ENCODE results near the gene GPD2.
"Not testable (repeated sequence)": the region's sequence is repeated elsewhere in the genome, so short reads cannot be mapped to it uniquely, and the experiment has no call there.

GPD2 gene

DNA sequence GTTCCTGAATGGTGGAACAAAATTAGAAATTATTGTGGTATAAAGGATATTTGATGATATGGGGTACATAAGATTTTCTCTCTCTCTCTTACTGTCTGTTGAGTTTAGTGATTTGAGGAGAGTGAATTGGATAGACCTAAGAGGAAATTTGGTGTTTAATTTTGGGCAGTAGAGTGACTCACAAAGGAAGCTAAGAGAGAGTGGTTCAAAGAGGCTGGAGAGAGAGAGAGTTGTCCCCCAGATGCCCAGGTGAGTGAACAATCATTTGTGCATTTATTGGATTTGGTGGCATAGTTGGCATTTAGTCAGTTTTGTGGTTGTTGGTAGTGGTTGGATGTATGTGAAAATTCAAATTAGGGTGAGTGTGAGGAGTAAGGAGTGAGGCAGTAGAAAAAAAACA is 56.8 kb downstream of the GPD2 start:
- Histone ChIP-seq H3K4me1 (ENCODE audit: control insufficient read depth, insufficient read depth, low read length, unreplicated experiment) (no peaks in the 10 kb centered on the region), H3K79me2 (ENCODE audit: control insufficient read depth, insufficient read depth, low read length, unreplicated experiment) (peaks cover 38% of the 10 kb centered on the region), H3K27me3 (ENCODE audit: insufficient read depth, low read length) (no peaks in the 10 kb centered on the region), H3K4me3 (ENCODE audit: low read depth, low read length) (no peak overlapping the region), H2AFZ (ENCODE audit: low read length, unreplicated experiment) (no peak overlapping the region), H3K36me3 (ENCODE audit: insufficient read depth, low read length) (peaks cover 2% of the 10 kb centered on the region; the same call in 1 of the 2 replicates), H3K27ac (ENCODE audit: low read depth, low read length) (no peak overlapping the region)

DNA sequence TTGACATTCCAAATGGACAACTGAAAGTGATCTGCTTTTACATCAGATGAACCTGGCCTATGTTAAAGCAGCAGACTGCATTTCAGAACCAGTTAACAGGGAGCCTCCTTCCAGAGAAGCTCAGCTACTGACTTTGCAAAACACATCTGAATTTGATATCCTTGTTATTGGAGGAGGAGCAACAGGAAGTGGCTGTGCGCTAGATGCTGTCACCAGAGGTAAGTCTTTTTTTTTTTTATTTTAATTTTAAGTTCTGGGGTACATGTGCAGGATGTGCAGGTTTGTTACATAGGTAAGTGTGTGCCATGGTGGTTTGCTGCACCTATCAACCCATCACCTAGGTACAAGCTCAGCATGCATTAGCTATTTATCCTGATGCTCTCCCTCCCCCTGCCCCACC is 59.8 kb downstream of the GPD2 start:
- H3K36me3 ChIP-seq (ENCODE audit: insufficient read depth, low read length); H3K4me3 ChIP-seq (ENCODE audit: low read depth, low read length); H3K27ac ChIP-seq (ENCODE audit: low read depth, low read length); H3K4me1 ChIP-seq (ENCODE audit: control insufficient read depth, insufficient read depth, low read length, unreplicated experiment); H2AFZ ChIP-seq (ENCODE audit: low read length, unreplicated experiment); H3K27me3 ChIP-seq (ENCODE audit: insufficient read depth, low read length): not testable (repeated sequence)
- H3K79me2 ChIP-seq (ENCODE audit: control insufficient read depth, insufficient read depth, low read length, unreplicated experiment) = peaks cover 24% of the 10 kb centered on the region

DNA sequence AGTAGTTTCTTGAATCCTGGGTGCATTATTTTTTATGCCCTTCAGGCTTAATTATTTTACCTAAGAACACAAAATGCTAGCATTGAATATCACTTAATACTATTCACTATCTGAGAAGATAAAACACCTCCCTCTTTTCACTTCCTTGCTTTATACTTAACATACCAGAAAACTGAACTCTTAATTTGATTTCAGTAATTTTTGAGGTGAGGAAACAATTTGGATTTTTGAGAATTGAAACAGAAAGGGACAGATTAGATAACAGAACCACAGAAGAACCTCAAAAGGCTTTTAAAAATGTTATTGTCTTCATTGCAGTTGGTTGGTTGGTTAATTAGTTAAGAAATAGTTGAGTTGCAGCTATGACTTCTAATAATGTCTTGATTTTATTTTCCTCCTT is 69.5 kb downstream of the GPD2 start:
- Histone ChIP-seq H3K4me3 (ENCODE audit: low read depth, low read length) (no peak overlapping the region), H3K36me3 (ENCODE audit: insufficient read depth, low read length) (no peaks in the 10 kb centered on the region), H3K4me1 (ENCODE audit: control insufficient read depth, insufficient read depth, low read length, unreplicated experiment) (no peaks in the 10 kb centered on the region), H2AFZ (ENCODE audit: low read length, unreplicated experiment) (no peak overlapping the region), H3K27me3 (ENCODE audit: insufficient read depth, low read length) (no peaks in the 10 kb centered on the region), H3K27ac (ENCODE audit: low read depth, low read length) (no peak overlapping the region), H3K79me2 (ENCODE audit: control insufficient read depth, insufficient read depth, low read length, unreplicated experiment) (no peaks in the 10 kb centered on the region)

DNA sequence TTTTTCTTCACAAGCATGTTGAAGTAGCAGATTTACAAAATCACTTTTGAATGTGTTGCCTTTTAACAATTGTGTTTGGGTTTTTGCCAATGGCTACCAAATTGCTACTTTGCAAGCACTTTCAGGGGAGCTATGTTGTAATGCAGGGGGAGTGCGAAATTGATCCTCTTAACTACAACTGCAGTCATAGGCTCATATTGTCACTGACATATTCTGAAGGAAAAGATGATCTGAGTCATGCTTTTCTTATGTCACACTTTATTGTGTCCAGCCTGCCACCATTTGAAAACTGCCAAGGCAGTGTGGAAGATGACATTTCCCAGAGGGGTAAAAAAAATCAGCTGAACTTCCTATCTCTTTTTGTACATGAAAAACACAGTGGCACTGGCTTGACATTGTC is 74.9 kb downstream of the GPD2 start:
- Histone ChIP-seq H3K27me3 (ENCODE audit: insufficient read depth, low read length) (no peaks in the 10 kb centered on the region), H3K79me2 (ENCODE audit: control insufficient read depth, insufficient read depth, low read length, unreplicated experiment) (no peaks in the 10 kb centered on the region), H3K4me1 (ENCODE audit: control insufficient read depth, insufficient read depth, low read length, unreplicated experiment) (no peaks in the 10 kb centered on the region), H2AFZ (ENCODE audit: low read length, unreplicated experiment) (no peak overlapping the region), H3K4me3 (ENCODE audit: low read depth, low read length) (no peak overlapping the region), H3K36me3 (ENCODE audit: insufficient read depth, low read length) (peaks cover 7% of the 10 kb centered on the region), H3K27ac (ENCODE audit: low read depth, low read length) (no peak overlapping the region)

DNA sequence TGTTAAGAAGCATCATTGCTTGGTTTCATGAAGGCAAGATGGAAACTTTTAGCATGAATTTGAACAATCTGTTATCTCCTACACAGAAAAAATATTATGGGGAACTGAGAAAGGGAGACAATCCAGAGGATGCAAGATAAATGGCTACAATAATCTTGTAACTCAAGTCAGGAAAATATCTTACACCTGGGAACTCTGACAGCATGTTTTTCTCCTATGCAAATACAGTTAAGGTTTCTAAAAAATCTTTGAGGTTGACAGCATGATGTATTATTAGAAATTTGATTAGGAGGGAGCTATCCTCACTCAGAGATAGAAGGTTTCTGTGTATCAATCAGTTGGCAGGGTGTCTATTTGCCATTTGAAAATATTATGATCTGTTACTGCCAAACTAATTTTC is 75.6 kb downstream of the GPD2 start:
- H3K4me1 ChIP-seq (ENCODE audit: control insufficient read depth, insufficient read depth, low read length, unreplicated experiment) = no peaks in the 10 kb centered on the region
- H3K79me2 ChIP-seq (ENCODE audit: control insufficient read depth, insufficient read depth, low read length, unreplicated experiment) = no peaks in the 10 kb centered on the region
- H3K36me3 ChIP-seq (ENCODE audit: insufficient read depth, low read length) = peaks cover 7% of the 10 kb centered on the region
- no peak overlapping the region for H2AFZ ChIP-seq (ENCODE audit: low read length, unreplicated experiment)
- H3K4me3 ChIP-seq (ENCODE audit: low read depth, low read length) = no peak overlapping the region
- H3K27me3 ChIP-seq (ENCODE audit: insufficient read depth, low read length) = no peaks in the 10 kb centered on the region
- no peak overlapping the region for H3K27ac ChIP-seq (ENCODE audit: low read depth, low read length)

DNA sequence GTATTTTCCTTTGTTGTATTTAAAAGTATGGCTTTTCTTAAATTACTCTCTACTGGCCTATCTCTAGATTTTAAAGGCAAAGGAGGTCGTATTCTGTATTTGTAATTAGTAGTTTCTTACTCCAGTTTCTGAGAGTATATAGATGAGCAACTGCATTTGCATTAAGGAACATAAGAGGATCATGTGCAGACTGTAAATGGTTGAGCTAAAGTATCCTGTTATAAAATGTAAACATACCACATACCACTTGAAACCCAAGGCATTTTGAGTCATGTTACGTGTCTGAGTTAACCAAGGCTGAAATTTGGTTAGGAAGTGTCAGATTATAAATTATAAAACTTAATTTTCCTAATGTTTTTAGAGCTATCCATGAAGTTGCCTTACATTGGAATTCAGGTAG is 76.3 kb downstream of the GPD2 start:
- H2AFZ ChIP-seq (ENCODE audit: low read length, unreplicated experiment) = no peak overlapping the region
- H3K4me3 ChIP-seq (ENCODE audit: low read depth, low read length) = no peak overlapping the region
- H3K4me1 ChIP-seq (ENCODE audit: control insufficient read depth, insufficient read depth, low read length, unreplicated experiment) = no peaks in the 10 kb centered on the region
- H3K79me2 ChIP-seq (ENCODE audit: control insufficient read depth, insufficient read depth, low read length, unreplicated experiment) = no peaks in the 10 kb centered on the region
- no peak overlapping the region for H3K27ac ChIP-seq (ENCODE audit: low read depth, low read length)
- no peaks in the 10 kb centered on the region for H3K27me3 ChIP-seq (ENCODE audit: insufficient read depth, low read length)
- H3K36me3 ChIP-seq (ENCODE audit: insufficient read depth, low read length) = peaks cover 7% of the 10 kb centered on the region

DNA sequence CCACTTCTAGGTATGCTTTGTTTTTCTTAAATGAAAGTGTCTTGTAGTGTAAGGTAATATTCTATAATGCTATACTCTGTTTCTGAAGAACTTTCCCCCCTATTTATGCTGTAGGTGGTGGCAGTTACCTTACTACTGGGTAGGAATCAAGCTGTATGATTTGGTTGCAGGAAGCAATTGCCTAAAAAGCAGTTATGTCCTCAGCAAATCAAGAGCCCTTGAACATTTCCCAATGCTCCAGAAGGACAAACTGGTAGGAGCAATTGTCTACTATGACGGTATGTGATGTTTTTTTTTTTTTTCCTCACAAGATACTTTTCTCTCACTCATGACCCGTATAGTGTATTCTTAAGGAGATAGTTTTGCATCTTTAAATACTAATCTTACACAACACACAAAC is 77.0 kb downstream of the GPD2 start:
- Histone ChIP-seq H3K79me2 (ENCODE audit: control insufficient read depth, insufficient read depth, low read length, unreplicated experiment) (no peaks in the 10 kb centered on the region), H3K4me3 (ENCODE audit: low read depth, low read length) (no peak overlapping the region), H2AFZ (ENCODE audit: low read length, unreplicated experiment) (no peak overlapping the region), H3K27ac (ENCODE audit: low read depth, low read length) (no peak overlapping the region), H3K4me1 (ENCODE audit: control insufficient read depth, insufficient read depth, low read length, unreplicated experiment) (no peaks in the 10 kb centered on the region), H3K36me3 (ENCODE audit: insufficient read depth, low read length) (peaks cover 12% of the 10 kb centered on the region), H3K27me3 (ENCODE audit: insufficient read depth, low read length) (no peaks in the 10 kb centered on the region)

DNA sequence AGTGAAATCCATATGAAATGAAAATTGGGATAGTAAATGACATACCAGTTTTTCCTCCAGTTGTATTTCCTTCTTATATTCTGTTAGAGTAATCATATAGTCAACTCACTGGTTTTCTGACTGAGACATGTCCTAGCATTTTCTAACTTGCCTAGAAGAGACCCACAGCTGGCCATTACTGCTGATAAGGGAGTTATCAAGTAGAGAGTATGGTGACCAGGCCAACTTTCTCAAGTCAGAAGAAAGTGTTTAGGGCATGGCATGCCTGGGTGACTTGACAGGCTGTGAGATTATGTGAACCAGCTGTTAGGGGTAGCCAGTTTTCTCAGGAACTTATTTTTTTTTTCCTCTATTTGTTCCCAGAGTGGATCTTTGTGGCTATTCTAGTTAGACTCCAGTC is 81.2 kb downstream of the GPD2 start:
- Histone ChIP-seq H3K79me2 (ENCODE audit: control insufficient read depth, insufficient read depth, low read length, unreplicated experiment) (no peaks in the 10 kb centered on the region), H3K27me3 (ENCODE audit: insufficient read depth, low read length) (no peaks in the 10 kb centered on the region), H3K36me3 (ENCODE audit: insufficient read depth, low read length) (peaks cover 28% of the 10 kb centered on the region), H3K4me3 (ENCODE audit: low read depth, low read length) (no peak overlapping the region), H2AFZ (ENCODE audit: low read length, unreplicated experiment) (no peak overlapping the region), H3K4me1 (ENCODE audit: control insufficient read depth, insufficient read depth, low read length, unreplicated experiment) (no peaks in the 10 kb centered on the region), H3K27ac (ENCODE audit: low read depth, low read length) (no peak overlapping the region)

DNA sequence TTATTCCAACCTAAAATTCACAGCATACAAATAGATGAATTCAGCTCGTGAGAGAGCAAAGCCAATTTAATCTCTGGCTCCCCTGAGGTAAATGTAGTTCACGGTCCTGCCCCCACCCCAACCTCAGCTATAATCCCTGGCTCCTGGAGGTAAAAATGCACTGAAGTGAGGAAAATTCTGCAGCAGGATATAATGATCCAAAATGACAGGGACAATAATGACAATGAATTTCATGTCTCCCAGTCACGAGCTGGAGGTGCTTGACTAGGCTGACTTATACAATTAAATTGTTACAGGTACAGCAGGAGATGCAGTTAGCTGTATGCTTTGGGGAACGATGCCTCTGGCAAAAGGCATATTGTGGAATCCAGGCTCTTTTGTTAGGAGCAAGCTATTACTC is 82.0 kb downstream of the GPD2 start:
- Histone ChIP-seq H3K27ac (ENCODE audit: low read depth, low read length) (no peak overlapping the region), H3K4me3 (ENCODE audit: low read depth, low read length) (no peak overlapping the region), H3K27me3 (ENCODE audit: insufficient read depth, low read length) (no peaks in the 10 kb centered on the region), H3K36me3 (ENCODE audit: insufficient read depth, low read length) (peaks cover 28% of the 10 kb centered on the region), H3K79me2 (ENCODE audit: control insufficient read depth, insufficient read depth, low read length, unreplicated experiment) (no peaks in the 10 kb centered on the region), H2AFZ (ENCODE audit: low read length, unreplicated experiment) (no peak overlapping the region), H3K4me1 (ENCODE audit: control insufficient read depth, insufficient read depth, low read length, unreplicated experiment) (no peaks in the 10 kb centered on the region)

DNA sequence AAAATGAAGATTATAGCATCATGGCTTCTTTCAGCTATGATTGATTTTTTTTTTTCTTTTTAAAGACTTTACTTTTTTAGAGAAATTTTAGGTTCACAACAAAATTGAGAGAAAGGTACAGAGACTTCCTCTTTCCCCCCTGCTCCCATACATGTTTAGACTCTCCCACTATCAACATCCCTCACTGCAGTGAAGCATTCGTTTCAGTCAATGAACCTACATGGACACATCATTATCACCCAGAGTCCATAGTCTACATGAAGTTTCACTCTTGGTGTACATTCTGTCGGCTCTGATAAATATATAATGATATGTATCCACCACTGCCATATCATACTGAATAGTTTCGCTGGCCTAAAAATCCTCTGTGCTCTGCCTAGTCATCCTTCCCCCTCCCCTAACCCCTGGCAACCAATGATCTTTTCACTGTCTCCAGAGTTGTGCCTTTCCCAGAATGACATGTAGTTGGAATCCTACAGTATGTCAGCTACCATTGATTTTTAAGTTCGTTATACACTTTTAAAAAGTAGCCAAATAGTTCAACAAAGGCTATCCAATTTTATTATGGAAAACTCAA is 86.8 kb downstream of the GPD2 start:
- H3K27ac ChIP-seq (ENCODE audit: low read depth, low read length) = no peak overlapping the region
- H3K36me3 ChIP-seq (ENCODE audit: insufficient read depth, low read length) = peaks cover 18% of the 10 kb centered on the region
- H3K79me2 ChIP-seq (ENCODE audit: control insufficient read depth, insufficient read depth, low read length, unreplicated experiment) = no peaks in the 10 kb centered on the region
- no peak overlapping the region for H2AFZ ChIP-seq (ENCODE audit: low read length, unreplicated experiment)
- H3K27me3 ChIP-seq (ENCODE audit: insufficient read depth, low read length) = no peaks in the 10 kb centered on the region
- H3K4me1 ChIP-seq (ENCODE audit: control insufficient read depth, insufficient read depth, low read length, unreplicated experiment) = no peaks in the 10 kb centered on the region
- H3K4me3 ChIP-seq (ENCODE audit: low read depth, low read length) = no peak overlapping the region

DNA sequence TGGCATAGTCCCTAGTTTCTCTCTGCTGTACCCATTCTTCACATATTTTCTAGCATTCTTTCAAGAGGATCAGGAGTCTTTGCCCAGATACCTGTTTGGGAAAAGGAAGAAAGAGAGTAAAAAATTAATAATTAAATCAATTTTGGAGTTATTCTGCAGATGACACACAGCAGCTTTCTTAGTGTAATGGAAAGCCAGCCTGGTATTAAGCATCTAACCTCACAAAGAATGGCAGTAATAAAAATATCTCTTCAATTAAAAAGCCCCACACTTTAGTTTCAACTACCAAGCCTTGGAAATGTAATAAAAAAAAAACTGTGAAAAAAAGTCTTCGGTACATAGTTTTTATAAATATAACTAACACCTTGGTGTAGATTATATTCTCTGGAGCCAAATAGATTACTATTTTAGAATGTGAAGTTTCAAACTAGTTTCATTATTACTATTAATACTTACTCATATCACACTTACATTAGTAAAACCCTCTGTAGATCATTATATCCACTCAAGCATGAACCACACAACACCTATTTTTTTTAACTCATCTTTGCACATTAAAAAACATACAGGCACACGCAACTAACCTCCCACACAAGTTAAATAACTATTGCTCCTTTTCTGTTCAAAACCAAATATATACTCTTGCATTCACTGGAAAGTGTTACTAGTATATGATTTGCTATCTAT is 90.9 kb downstream of the GPD2 start:
- Histone ChIP-seq H3K36me3 (ENCODE audit: insufficient read depth, low read length) (0 out of 2 replicates have a peak, but pooled peaks cover 5% of the 10 kb centered on the region), H3K79me2 (ENCODE audit: control insufficient read depth, insufficient read depth, low read length, unreplicated experiment) (no peaks in the 10 kb centered on the region), H3K4me3 (ENCODE audit: low read depth, low read length) (no peak overlapping the region), H2AFZ (ENCODE audit: low read length, unreplicated experiment) (no peak overlapping the region), H3K27ac (ENCODE audit: low read depth, low read length) (no peak overlapping the region), H3K4me1 (ENCODE audit: control insufficient read depth, insufficient read depth, low read length, unreplicated experiment) (no peaks in the 10 kb centered on the region), H3K27me3 (ENCODE audit: insufficient read depth, low read length) (no peaks in the 10 kb centered on the region)
